ENCODE results near the gene RNF186. TPM values are rescaled to one million over a fixed set of nuclear protein-coding genes. Genes with fewer than 3 reads are reported as not detected.

RNF186 gene
- total and polyA plus RNA-seq, 2 donors (not counting 1 experiment from before 2014, with no cell fraction given): not detected

GRCh38 chr1:19861842-19862530 lies 46.9 kb upstream of the RNF186 start:
- no peak overlapping the region for H3K4me3 ChIP-seq (ENCODE audit: control extremely low read depth in 1 of 5, extremely low read depth in 1 of 5, insufficient read depth in 1 of 5, low read depth in 2 of 5, low read length in 4 of 5)
- ATAC-seq (ENCODE audit: low read depth) (no peak), DNase-seq (no peak)
- Mint-ChIP-seq H3K4me1 (peaks cover 2% of the 10 kb centered on the region), H3K4me3 (no peak overlapping the region), H3K27me3 (peaks cover 56% of the 10 kb centered on the region), H3K27ac (no peak overlapping the region), H3K9me3 (ENCODE audit: insufficient read depth) (peaks cover 10% of the 10 kb centered on the region)
- H3K27ac ChIP-seq (ENCODE audit: low read length in 2 of 2): no peak overlapping the region
- H3K9me3 ChIP-seq (ENCODE audit: control extremely low read depth in 1 of 3, control insufficient read depth in 2 of 3, insufficient read depth in 1 of 3, low read length in 2 of 3): peaks cover 0 to 9% (median 5%) of the 10 kb centered on the region in 3 donors
- WGBS (ENCODE audit: insufficient coverage): 90% methylated on average over 1 of the region's 1 CpG
- H3K4me2 ChIP-seq (replicated peaks; ENCODE audit: low read depth, low read length, poor library complexity, severe bottlenecking): no peak overlapping the region
- no peaks in the 10 kb centered on the region for H3K36me3 ChIP-seq (replicated peaks in 1 of 2; ENCODE audit: control extremely low read depth in 1 of 2, control insufficient read depth in 1 of 2, extremely low read depth in 1 of 2, insufficient read depth in 2 of 2, low read length in 1 of 2)
- TF ChIP-seq, protein P1, sequence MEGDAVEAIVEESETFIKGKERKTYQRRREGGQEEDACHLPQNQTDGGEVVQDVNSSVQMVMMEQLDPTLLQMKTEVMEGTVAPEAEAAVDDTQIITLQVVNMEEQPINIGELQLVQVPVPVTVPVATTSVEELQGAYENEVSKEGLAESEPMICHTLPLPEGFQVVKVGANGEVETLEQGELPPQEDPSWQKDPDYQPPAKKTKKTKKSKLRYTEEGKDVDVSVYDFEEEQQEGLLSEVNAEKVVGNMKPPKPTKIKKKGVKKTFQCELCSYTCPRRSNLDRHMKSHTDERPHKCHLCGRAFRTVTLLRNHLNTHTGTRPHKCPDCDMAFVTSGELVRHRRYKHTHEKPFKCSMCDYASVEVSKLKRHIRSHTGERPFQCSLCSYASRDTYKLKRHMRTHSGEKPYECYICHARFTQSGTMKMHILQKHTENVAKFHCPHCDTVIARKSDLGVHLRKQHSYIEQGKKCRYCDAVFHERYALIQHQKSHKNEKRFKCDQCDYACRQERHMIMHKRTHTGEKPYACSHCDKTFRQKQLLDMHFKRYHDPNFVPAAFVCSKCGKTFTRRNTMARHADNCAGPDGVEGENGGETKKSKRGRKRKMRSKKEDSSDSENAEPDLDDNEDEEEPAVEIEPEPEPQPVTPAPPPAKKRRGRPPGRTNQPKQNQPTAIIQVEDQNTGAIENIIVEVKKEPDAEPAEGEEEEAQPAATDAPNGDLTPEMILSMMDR (IDR thresholded peaks at IDR 0.05): no peak
- H3K27me3 ChIP-seq (replicated peaks in 1 of 4; ENCODE audit: control extremely low read depth in 1 of 4, control insufficient read depth in 3 of 4, insufficient read depth in 4 of 4, low read length in 3 of 4): peaks cover 0 to 15% (median 8%) of the 10 kb centered on the region in 4 experiments
- no peaks in the 10 kb centered on the region for H3K4me1 ChIP-seq (ENCODE audit: control insufficient read depth in 2 of 2, insufficient read depth in 2 of 2, low read length in 2 of 2)
- no peak overlapping the region for H3K9ac ChIP-seq (ENCODE audit: low read length)
- no peak overlapping the region for H2AFZ ChIP-seq (ENCODE audit: insufficient read depth, low read depth, low read length, poor library complexity, severe bottlenecking)
- H4K20me1 ChIP-seq (ENCODE audit: control insufficient read depth, insufficient read depth, low read length, poor library complexity, severe bottlenecking): no peaks in the 10 kb centered on the region
- ChIA-PET POLR2A (no interaction called here), CTCF (interaction anchor here (1.1 kb wide), 1 partner anchor 18 kb away, joined by 5 read pairs; no protein-coding TSS in a partner anchor)
- intact Hi-C loops (cut with micrococcal nuclease): no loop called here
- no peaks in the 10 kb centered on the region for H3K79me2 ChIP-seq (ENCODE audit: control insufficient read depth, insufficient read depth, low read length)

GRCh38 chr1:19861034-19861433 lies 46.0 kb upstream of the RNF186 start:
- intact Hi-C loops (cut with micrococcal nuclease): no loop called here
- Histone ChIP-seq H3K79me2 (ENCODE audit: control insufficient read depth, insufficient read depth, low read length) (no peaks in the 10 kb centered on the region), H4K20me1 (ENCODE audit: control insufficient read depth, insufficient read depth, low read length, poor library complexity, severe bottlenecking) (no peaks in the 10 kb centered on the region), H3K4me2 (replicated peaks; ENCODE audit: low read depth, low read length, poor library complexity, severe bottlenecking) (no peak overlapping the region), H3K4me3 (ENCODE audit: control extremely low read depth in 1 of 5, extremely low read depth in 1 of 5, insufficient read depth in 1 of 5, low read depth in 2 of 5, low read length in 4 of 5) (no peak overlapping the region), H3K27me3 (replicated peaks in 1 of 4; ENCODE audit: control extremely low read depth in 1 of 4, control insufficient read depth in 3 of 4, insufficient read depth in 4 of 4, low read length in 3 of 4) (peaks cover 0 to 12% (median 2%) of the 10 kb centered on the region in 4 experiments), H3K4me1 (ENCODE audit: control insufficient read depth in 2 of 2, insufficient read depth in 2 of 2, low read length in 2 of 2) (no peaks in the 10 kb centered on the region), H2AFZ (ENCODE audit: insufficient read depth, low read depth, low read length, poor library complexity, severe bottlenecking) (no peak overlapping the region), H3K9ac (ENCODE audit: low read length) (no peak overlapping the region), H3K36me3 (replicated peaks in 1 of 2; ENCODE audit: control extremely low read depth in 1 of 2, control insufficient read depth in 1 of 2, extremely low read depth in 1 of 2, insufficient read depth in 2 of 2, low read length in 1 of 2) (no peaks in the 10 kb centered on the region), H3K27ac (ENCODE audit: low read length in 2 of 2) (no peak overlapping the region), H3K9me3 (ENCODE audit: control extremely low read depth in 1 of 3, control insufficient read depth in 2 of 3, insufficient read depth in 1 of 3, low read length in 2 of 3) (peaks cover 0 to 9% (median 5%) of the 10 kb centered on the region in 3 donors)
- CTCF ChIA-PET: no interaction called here
- ATAC-seq (ENCODE audit: low read depth) (no peak), DNase-seq (no peak)
- no peak for TF ChIP-seq EZH2 (IDR thresholded peaks at IDR 0.05; ENCODE audit: borderline replicate concordance, insufficient read depth, low read depth, low read length, poor library complexity, severe bottlenecking)
- TF ChIP-seq, protein P1 (IDR thresholded peaks at IDR 0.05): no peak
- no peak overlapping the region for H3K27ac Mint-ChIP-seq
- peaks cover 54% of the 10 kb centered on the region for H3K27me3 Mint-ChIP-seq
- no peak overlapping the region for H3K4me3 Mint-ChIP-seq
- H3K4me1 Mint-ChIP-seq: peaks cover 2% of the 10 kb centered on the region
- POLR2A ChIA-PET: no interaction called here
- peaks cover 9% of the 10 kb centered on the region for H3K9me3 Mint-ChIP-seq (ENCODE audit: insufficient read depth)
- 63% methylated on average over 2 of the region's 2 CpGs for WGBS (ENCODE audit: insufficient coverage)
